ENCODE data around the gene TYK2. TPM values are rescaled to one million over a fixed set of nuclear protein-coding genes. Genes with fewer than 3 reads are reported as not detected.

TYK2 gene
- total RNA-seq, 1 donor from 2014 or later, result 60.3 TPM

DNA sequence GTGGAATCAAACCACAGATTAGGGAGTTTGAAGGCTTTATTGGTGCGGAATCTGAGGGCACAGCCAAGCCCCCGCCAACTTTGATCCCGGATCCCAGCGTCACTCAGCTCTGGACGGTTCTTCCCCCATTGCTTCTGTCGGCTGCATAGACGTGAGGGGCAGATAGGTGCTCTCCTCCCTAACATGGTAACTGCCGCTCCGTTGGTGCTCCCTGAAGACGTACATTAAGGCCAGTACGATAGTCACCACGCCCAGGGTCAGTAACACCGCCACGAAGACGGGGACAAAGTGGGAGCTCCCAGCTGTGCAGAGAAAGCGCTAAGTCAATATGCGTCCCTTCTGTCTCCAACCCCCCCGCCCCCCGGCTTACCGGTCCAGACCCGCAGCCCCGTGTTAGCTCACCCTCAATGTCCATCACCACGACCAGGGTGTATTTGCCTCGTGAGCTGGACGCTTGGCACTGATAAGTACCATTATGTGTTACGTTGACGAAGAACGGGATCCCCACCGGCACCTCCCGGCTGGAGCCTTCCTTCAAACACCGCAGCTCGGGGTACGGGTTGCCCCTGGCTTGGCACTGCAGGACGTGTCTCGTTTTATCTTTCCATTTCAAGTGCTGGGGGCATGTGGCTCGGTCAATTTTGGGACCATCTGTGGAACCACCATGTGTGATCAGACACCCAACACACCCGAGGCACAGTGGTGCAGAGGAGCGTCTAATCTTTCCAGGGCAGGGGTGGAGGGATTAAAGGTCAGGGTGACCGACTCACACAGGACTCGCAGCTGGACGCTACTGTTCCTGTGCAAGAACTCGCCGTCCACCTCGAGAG is 46.4 kb downstream of the TYK2 start:
- DNase-seq, result peak; percentile 9

GRCh38 chr19:10332965-10333757 is 47.2 kb downstream of the TYK2 start, which contains the start of gene RAVER1:
Gene RAVER1, minus strand, starts transcription at chr19:10333529. Its CDS starts 22 bp downstream, at chr19:10333507.
- peak; percentile 99 for DNase-seq

- DNase-seq, result no peak
These were observed 48.0 kb downstream of the TYK2 start for GRCh38 chr19:10332158-10332964.

GRCh38 chr19:10329555-10329954 is 50.8 kb downstream of the TYK2 start:
- no peak for DNase-seq

- DNase-seq, result no peak
These were observed 51.6 kb downstream of the TYK2 start for GRCh38 chr19:10328558-10329429.

DNA sequence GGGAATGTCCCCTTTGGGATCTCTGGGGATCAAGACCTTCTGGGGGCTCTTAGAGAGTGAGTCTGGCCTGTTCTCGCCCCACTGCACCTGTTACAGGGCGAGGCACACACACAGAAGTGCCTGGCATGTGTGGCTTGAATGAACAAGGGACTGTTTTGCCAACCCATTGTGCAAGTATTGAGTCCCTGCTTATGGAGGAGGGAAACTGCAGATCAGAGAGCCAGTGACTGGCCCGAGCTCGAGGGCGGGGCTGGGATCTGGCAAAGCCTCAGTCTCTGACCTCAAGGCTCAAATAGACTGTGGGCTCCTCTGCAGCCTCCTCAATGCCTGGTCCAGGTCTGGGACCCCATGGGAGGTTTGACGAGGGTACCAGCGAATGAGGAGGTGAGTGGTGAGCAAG is 52.6 kb downstream of the TYK2 start:
- no peak for DNase-seq

- no peak for DNase-seq
These were observed 54.6 kb downstream of the TYK2 start for GRCh38 chr19:10325732-10326131.

- no peak for DNase-seq
These were observed 58.2 kb downstream of the TYK2 start for GRCh38 chr19:10321874-10322835.

DNA sequence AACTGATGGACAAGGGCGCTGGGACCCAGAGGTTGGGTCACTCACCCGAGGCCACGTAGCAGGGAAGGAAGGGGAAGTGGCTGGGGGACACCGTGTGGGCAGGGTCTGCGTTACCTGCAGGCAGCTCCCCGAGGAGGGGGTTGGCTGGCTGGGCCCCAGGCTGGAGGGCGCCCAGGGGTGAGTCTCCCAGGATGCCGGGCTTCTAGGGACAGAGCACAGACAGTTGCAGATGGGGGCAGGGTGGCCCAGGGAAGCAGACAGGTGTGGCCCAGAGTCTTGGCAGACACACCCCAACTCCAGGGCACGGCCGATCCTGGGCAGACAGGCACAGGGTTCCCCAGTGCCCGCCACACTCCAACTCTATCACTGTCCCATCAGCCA is 59.0 kb downstream of the TYK2 start:
- no peak for DNase-seq

GRCh38 chr19:10320602-10321416 is 59.6 kb downstream of the TYK2 start:
- no peak for DNase-seq

GRCh38 chr19:10318807-10319682 is 61.3 kb downstream of the TYK2 start:
- DNase-seq, result no peak

DNA sequence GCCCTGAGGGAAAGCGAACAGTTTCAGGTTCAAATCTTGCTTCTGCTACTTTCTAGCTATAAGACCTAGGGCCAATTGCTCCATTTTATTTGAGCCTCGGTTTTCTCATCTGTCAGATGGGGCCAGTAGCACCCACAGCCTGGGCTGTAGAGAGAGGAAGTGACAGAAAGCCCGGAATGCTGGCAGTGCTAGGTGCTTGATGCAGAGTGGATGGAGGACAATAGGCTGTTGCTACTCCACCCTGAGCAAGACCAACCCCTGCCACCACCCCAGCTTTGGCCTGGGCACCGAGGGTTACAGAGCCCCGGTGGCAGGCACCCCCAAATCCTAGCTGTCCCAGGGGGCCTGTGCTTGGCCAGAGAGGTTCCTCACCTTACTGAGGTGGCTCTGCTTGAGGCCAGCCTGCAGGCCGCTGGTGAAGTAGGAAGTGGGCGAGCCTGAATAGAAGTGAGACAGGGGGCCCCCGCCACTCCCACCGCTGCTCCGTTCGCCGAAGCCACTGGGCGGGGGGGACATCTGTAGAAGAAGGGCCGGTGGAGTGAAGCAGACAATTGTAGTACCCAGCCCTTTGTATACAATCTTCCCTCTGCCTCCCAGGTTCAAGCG is 62.4 kb downstream of the TYK2 start:
- DNase-seq, result no peak

GRCh38 chr19:10317045-10317856 is 63.1 kb downstream of the TYK2 start:
- DNase-seq, result no peak

DNA sequence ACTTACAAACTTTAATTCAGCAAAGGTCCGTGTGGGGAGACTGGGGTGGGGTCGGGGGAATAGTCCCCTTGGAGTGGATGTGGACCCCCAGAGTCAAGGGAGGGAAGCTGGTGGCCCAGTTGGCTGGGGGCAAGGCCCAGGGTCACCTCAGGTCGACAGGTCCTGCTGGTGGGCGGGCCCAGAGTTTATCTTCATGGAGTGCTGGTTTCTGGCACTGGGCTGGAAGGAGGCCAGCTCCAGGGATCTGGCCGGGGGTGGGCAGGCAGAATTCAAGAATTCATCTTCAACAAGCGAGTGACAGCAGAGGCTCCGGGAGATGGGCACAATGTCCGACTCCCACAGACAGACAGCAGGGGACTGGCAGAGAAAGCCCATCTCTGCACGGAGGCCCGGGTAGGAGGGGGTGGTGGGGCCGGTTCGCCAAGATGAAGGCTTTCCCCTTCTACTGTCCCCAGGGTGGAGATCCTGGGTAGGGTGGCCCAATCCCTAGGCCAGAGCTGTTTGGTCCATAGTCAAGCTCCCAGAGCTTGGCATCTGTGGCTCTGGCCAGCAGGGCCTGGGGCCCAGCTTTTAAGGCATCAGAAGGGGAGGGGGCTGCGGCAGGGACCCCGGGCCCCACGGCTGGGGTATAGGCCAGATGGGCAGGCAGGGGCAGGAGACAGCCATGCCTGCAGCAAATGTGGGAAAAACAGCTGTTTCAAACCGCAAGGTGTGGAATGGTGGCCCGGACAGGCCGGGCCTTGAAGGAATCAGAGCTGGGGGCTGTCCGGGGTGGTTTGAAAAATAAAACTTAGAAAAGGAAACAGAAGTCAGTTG is 63.9 kb downstream of the TYK2 start:
- no peak for DNase-seq

GRCh38 chr19:10315335-10316214 is 64.8 kb downstream of the TYK2 start, which contains the start of gene FDX2:
Gene FDX2, minus strand, starts transcription at chr19:10316015. Its CDS starts 19 bp downstream, at chr19:10315996.
- peak; percentile 94 for DNase-seq

Measured in tongue (tissue), 2 donors.